NCI-H1417 treated with DMSO at 0.1 percent for 48 hours (cell line): ENCODE data around the gene JAK1.

ENCODE experiments used
- DNase-seq: peaks from one replicate; lab custom pipeline; 2025; lab: John Stamatoyannopoulos, UW

The JAK1 gene

DNA sequence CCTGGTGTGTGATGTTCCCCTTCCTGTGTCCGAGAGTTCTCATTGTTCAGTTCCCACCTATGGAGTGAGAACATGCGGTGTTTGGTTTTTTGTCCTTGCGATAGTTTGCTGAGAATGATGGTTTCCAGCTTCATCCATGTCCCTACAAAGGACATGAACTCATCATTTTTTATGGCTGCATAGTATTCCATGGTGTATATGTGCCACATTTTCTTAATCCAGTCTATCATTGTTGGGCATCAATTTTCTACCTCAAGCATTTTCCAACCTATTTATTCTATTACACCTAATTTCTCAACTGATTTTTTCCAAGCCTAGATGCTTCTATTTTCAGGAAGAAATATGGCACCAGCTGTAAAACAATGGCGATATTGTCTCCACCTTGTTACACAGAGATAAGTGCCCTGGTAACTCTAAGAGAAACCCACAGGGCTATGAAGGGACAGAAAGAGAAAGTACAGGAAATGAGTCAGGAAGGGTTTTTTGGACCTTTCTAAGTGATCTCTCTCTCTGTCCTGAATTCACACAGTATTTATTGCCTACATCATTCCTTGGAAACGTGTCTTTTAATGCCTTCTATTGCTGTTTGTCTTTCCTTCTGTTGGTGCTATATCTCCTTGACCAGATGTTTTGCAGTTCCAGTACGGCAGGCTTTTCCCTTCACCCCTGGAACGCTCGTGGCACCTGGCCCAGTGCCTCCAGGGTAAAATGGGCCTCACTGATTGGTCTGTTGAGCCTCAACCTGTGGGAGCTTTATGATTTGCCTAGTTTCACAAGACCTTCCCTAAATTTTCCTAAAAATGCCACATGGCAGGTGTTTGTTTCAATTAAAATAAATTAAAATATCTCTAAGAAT lies 14.6 kb upstream of the JAK1 start:
- no peak for DNase-seq

DNA sequence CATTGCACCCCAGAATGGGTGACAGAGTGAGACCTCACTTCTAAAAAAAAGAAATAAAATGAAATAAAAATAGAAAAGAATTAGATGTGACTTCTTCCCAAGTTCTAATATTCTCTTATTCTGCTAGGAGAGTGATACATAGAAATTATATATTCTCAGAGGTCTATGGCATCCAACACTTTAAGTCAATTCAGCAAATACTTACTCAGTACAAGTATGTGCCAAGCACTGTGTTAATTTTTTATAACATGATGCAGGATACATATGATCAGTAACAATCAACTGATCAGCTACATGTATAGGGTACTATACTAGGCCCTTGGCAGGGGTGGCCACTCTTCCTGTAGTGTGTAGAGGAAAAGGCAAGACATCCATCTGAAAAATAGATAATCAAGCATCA lies 13.0 kb upstream of the JAK1 start:
- DNase-seq = no peak

DNA sequence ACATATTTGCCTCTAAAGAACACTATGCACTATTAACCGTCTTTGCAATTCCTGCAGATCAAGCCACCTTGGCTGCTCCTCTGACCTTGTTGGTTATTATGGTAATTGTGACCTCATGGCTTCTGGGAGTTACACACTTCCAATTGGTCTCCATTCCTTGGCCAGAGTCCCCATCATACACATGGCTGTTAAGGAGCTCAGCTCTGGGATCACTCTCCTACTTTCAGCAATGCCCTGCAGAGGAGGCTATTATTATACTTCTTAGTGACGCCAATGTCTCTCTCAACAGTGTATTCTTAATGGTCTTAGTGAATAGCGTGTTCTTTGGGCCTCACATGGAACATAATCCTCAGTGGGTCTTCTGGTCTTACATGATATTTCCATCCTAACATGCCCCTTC lies 10.0 kb upstream of the JAK1 start:
- no peak for DNase-seq

DNA sequence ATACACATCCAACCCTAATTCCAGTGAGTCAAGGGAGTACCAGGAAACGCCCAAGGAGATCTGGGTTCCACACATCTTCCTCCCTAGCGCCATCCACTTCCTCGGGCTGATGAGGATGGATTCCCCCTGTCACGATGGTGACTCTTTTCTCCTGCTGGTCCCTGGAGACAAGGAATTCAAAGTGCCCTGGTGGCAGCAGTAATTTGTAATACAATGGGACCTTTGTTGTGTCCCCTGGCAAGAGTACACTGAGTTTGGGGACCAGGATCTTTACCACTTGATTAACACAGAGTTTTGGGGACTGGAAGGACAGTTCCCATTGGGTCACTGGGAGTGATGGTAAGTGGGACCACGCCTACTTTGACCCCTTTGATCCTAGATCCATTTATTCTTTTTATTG lies 9.4 kb upstream of the JAK1 start:
- DNase-seq = no peak

DNA sequence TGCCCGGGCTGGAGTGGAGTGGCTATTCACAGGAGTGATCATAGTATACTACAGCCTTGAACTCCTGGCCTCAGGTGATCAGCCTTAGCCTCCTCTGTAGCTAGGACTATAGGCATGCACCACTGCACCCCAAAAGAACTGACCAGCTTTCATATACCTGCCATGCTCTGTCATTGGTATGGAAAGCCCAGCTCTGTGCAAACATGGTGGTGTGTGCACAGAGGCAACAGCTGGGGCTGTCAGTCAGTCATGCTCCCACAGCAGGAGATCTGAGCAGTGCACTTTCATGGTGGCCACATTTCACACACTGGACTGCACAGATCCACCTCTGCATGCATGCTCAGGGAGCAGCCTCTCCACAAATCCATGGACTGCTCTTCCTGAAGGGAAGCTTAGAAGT lies 8.8 kb upstream of the JAK1 start:
- no peak for DNase-seq

DNA sequence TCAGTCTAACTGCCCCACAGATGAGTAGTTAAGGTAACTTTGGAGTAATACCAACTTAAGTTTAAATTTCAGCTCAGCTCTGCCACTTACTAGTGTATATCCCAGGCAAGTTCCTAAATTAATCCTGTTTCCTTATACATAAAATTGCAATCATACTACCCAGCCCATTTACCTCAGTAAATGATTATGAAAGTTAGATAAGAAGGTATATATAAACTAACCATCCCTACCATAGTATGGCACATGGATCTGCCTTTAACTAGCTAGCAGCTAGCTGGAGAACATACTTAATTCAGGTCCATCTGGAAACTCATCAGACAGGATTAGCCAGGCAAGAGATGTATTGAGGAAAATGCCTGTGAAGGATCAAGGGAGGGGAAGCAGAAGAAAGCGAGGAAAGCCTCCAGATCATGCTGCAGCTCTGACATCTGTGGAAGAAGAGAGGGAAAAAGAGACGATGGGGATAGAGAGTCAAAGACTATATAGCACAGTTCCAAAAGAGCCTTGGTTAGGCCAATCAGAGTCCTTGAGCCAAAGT lies 8.0 kb upstream of the JAK1 start:
- no peak for DNase-seq

DNA sequence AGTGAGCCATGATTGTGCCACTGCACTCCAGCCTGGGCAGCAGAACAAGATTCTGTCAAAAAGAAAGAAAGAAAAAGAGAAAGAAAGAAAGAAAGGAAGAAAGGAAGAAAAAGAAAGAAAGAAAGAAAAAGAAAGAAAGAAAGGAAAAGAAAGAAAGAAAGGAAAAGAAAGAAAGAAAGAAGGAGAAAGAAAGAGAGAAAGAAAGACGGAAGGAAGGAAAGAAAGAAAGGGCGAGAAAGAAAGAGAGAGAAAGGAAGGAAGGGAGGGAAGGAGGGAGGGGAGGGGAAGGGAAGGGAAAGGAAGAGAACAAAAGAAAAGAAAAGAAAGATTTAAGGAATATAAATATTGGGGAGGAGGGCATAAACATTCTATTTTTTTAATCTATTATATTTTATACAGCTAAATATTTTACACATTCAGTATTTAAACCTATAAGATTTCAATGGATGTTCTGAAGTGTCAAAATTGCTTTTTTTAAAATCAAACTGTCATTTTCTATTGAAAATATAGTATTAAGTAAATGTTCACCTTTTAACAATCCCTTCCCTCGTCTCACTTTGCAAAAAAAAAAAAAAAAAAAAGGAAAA lies 6.8 kb upstream of the JAK1 start:
- no peak for DNase-seq

DNA sequence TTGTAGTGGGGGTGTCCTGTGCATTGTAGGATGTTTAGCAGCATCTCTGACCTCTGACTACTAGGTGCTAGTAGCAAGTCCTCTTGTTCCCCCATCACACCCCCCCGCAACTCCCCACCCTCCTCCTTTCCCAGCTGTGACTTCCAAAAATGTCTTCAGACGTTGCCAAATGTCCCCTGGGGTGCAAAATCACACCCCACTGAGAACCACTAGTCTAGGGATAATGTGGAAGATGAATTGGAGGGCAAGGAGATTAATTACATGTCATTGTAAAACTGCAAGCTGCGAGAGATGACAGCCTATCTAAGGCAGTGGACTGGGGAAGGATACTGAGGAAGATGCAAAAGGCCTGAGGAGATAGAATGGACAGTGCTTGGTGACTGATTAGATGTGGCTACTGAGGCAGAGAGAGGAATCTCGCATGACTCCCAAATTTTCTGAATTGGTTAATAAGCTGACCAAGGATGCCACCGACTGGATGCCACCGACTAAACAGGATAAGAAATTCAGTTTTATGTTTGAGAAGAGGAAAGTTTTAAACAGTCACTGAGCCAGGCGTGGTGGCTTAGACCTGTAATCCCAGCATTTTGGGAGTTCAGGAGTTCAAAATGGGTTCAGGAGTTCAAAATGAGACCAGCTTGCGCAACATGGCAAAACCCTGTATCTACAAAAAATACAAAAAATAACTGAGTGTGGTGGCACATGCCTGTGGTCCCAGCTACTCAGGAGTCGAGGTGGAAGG lies 3.1 kb upstream of the JAK1 start:
- no peak for DNase-seq

DNA sequence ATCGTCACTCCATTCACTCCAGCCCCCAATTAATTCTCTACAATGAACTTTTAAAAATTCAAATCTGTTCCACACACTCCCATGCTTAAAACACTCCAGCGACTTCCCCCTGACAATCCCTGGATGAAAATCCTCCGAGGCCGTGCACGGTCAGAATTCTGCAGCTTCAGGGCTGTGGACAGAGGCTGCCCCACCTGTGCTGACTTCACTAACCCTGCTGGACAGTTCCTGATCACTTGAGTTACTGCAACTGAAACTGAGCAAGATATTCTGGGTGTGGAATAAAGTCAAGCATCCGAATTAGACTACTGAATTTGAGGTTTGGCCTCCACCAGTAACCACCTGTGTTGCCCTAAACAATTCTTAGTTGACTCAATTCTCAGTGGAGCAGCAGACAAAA lies 1.0 kb upstream of the JAK1 start:
- no peak for DNase-seq

DNA sequence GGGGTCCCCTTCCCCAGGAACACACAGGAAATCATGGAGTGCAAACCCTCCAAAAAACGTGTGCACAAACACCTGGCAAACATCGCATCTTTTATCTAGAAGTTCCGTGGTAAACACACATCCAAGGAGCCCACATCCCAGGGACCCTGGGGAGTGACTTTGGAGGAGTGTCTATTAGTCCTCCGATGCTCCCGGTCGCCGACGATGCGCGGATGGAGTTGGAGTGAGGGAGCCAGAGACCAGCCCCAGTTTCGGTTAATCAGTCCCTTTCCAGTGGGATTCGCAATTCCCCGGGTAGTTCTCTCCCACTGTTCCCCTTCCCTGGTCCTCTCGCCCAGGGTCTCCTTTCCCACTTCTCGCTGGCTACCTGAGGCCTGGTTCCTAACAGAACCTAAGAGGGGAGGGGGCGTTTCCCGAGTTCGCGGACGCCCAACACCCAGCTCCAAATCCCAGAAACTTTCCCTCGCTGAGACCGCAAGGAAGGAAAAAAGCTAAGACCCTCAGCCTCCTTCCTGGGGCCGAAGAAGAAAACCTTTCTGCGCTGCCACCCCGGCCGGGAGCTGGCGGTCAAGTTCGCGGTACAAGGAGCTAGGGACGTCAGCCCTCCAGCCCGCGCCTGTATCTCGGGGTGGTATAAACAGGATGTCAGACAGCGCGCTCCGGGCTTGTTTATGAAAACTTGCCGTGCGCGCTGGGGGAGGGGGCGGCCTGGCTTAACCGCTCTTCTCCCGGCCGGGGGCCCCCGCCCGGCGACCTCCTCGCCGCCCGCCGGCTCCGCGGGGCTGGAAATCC lies 787 bp downstream of the JAK1 start:
- DNase-seq = no peak

DNA sequence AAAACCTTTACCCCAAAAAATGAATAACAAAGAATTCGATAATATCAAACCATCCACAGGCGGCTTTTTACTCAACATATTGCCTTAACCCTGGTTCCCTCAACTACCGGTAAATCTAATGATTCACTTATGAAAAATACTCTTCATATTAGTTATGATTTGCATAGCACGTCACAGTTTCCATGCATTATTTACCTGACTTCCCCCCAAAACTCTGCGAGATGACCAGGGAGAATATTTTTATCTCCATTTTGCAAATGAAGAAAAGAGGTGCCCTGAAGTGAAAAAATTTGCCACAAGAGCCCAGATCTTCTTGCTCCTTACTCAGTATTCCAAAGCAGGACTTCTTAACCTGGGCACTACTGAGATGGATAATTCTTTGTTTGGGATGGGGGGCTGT lies 2.9 kb downstream of the JAK1 start:
- DNase-seq = no peak

DNA sequence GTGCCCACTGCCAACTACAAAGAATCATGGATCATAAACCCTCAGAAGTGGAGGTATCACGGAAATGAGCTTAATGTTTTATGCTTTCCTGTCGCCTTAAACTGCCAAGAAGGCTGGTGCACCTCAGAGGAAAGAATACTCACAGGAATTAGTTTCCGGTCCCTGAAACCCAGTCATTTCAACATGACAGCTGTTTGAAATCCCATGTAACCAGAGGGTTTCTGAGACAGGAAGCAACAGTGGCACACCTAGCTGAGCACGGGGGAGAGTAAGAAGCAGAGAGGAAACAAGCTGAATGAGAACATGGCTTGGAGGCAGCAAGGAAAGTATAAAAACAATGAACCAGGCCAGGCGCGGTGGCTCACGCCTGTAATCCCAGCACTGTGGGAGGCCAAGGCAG lies 3.9 kb downstream of the JAK1 start:
- no peak for DNase-seq

DNA sequence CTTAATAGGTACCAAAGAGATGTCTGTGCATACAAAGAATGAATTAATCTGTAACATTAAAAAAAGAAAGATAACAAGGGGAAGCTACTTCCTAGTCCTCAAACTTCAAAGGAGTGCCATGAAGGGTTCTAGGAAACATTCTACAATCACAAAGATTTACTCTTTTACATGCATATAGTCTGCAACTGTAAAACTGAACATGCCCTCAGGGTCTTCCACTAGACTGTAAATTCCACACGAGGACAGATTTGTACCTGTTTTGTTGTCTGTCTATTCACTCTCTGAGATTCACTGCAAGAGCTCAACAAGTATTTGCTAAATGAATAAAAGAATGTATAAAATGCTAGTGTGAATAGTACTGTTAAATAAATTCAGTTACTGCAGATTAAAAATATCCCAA lies 4.4 kb downstream of the JAK1 start:
- DNase-seq = no peak

DNA sequence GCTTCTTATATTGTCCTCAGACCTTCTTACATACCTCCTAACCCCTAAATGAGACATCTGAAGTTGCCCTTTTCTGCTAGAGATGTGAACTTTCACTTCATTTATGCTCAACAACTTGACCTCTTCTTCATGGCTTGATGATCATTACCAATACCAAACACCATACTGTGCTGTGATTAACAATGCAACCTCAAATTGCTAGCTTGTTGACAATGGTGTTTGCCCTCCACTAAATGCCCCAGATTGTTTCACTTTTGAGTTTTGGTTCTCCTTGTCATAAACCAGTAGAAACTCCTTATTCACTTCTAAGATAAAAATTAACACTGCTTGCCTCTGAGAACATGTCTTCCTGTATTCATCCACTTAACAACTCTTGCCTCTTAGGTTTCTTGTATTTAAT lies 5.6 kb downstream of the JAK1 start:
- no peak for DNase-seq

DNA sequence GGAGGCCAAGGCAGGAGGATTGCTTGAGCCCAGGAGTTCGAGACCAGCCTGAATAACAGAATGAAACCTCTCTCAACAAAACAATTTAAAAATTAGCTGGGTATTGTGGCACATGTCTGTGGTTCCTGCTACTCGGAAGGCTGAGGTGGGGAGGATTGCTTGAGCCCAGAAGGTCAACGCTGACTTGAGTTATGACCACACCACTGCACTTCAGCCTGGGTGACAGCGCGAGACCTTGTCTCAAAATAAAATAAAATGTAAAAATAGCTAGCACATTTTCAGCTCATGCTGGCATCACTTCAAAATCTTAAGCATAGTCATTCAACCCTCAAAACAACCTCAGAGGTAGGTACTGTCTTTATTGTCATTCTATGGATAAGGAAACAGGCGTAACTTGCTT lies 6.4 kb downstream of the JAK1 start:
- no peak for DNase-seq

DNA sequence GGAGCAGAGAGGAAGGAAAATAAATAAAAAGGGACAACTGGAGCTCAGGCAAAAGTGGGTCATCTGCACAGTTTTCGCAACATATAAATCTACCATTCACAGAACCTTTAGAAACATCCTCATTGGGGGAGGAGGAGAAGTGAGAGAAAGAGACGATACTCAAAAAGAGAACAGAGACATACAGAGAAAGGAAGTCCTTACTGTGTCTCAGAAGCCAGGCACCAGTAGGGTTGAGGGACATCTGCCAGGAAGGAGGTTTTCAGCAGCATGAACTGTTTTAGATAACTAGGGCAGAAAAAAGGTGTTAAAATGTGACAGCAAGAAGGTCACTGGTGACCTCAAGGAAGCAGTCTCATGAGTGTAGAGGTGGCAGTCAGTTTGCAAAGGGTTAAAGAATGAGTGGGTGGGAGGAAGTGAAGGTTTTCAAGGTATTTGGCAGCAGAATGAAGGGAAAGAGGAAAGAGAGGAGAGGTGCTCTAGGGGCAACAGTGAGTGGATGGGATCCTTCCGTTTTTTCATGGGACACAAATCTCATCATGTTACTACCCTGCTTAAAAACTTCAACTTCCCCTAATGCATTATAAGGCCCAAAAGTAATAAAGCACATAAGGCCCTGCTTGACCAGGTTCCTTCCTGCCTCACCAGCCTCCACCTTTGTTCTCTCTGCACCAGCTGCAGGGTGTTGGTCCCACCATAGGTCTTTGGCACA lies 9.5 kb downstream of the JAK1 start:
- DNase-seq = no peak

DNA sequence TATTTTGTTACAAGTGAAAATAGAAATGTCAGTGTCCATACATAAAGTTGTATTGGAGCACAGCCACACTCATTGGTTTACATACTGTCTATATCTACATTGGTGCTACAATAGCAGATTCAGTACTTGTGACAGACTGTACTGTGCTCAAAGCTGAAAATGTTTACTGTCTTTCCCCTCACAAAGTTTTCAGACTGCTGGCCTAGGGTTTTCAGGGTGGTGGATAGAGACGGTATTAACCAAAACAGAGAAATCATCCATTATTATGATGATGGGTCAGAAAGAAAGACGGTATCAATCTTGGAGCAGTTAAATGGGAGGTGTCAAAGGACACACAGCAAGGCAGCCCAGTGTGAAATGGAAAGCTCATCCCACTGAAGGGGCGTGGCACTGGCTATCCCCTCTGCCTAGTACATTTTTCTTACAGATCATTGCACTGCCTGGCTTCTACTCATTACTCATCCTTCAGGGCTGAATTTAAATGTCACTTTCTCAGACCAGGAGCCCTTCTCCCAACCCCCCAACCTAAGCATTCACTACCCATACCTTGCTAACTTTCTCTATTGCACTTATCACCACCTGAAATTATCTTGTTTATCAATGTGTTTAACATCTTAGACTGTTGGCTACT lies 10.2 kb downstream of the JAK1 start:
- no peak for DNase-seq

DNA sequence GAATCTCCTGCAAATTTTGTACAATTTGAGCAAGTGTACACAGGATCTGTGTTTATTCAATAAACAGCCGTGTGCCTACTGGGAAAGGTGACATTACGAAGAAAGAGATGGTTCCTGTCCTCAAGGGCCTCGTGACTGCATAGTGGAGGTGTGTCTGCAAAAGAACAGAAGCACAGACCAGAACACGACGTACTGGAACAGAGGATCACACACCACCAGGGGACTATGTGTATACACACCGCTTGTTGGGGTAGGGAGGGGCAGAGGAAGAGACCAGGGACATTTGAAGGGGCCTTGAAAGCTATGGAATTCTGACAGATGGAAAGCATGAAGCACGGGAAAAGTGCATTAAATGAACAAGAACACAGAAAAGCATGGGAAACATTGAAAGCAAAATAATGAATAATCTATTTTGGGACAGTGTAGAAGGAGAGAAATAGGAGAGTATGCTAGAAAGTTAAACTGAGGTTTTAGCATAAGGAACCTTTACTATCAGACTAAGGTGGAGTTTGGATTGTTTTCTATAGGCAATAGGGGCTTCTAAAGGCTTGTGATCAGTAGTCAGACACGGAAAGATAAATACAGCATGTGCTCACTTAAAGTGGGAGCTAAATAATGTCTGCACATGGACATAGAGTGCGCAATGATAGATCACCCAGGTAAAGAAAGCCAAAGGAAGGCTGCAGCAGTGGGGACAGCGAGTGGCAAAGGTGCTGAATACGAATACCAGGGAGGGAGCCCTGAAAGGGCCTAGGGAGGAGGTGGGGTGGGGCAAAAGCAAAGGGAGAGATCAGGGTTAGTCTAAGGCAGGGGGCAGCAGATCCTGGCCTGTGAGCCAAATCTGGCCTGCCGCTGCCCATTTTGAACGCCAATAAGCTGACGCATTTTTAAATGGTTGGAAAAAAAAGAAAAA lies 11.0 kb downstream of the JAK1 start:
- DNase-seq = no peak

DNA sequence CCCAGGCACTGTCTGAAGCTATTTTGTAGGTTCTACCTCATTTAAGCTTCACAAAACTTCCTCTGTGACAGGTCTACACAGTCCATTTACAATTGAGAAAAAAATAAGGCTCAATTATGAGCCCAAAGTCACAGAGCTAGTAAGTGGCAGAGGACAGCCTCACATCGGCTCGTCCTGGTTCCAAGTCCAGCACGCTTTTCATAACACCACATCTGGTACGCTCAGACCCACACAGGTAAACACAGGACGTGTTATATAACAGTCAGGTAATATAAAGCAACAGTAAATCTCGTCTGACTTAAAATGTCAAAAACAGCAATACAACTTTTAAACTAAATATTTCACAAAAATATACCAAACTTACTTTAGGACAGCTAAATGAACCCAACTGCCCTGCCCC lies 13.1 kb downstream of the JAK1 start:
- DNase-seq = no peak

DNA sequence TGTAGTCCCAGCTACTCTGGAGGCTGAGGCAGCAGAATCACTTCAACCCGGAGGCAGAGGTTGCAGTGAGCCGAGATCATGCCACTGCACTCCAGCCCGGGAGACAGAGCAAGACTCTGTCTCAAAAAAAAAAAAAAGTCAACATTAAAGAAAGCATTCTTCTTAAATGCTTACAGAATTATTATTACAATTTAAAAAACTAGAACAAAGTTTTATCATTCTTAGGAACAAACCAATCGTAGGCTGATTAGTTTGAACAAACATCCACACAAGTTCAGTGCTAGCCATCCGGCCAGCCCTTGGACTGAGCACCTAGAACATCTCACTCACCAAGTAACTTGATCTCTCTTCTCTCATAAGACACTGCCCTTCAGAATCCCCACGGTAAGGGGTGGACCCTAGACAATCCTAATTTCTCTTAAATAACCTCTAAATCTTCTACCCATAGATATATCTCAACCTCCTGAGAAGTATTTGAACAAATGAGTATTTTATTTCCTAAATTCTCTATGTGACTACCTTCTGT lies 16.0 kb downstream of the JAK1 start:
- no peak for DNase-seq
